Activated CD8-positive, alpha-beta memory T cell treated with anti-CD3 and anti-CD28 coated beads, Interleukin-2, amount 10 ng/mL, durations not matched to agents 7 days and 5 days (primary cell): Measurements from ENCODE around the gene GNL3. TPM values are rescaled to one million over a fixed set of nuclear protein-coding genes. Genes with fewer than 3 reads are reported as not detected.

Source experiments
- ATAC-seq: fragments of 150-1000 bp; cut with Tn5 transposase; one replicate; pipeline ENCODE4 v1.10.0; 2021; ENCODE audit warnings: moderate library complexity
- CTCF ChIA-PET: fragments of 350-600 bp; sonication (Branson Sonifier 250); formaldehyde crosslinking; loops from one replicate; lab custom pipeline; 2021; ENCODE audit warnings: antibody characterized with exemption; lab: Charles Lee
- DNase-seq: peaks from one replicate; pipeline ENCODE4 v3.0.0-alpha.2; 2020
- H3K27ac Mint-ChIP-seq: one replicate; pipeline ENCODE4 v1.8.0; 2021; ENCODE audit warnings: mild to moderate bottlenecking, mixed read lengths
- H3K27me3 Mint-ChIP-seq: one replicate; pipeline ENCODE4 v1.8.0; 2021; ENCODE audit warnings: mixed read lengths
- H3K36me3 Mint-ChIP-seq: one replicate; pipeline ENCODE4 v1.8.0; 2021; ENCODE audit warnings: mild to moderate bottlenecking, mixed read lengths
- H3K4me1 Mint-ChIP-seq: one replicate; pipeline ENCODE4 v1.8.0; 2021; ENCODE audit warnings: mixed read lengths
- H3K4me3 Mint-ChIP-seq: one replicate; pipeline ENCODE4 v1.8.0; 2021; ENCODE audit warnings: mild to moderate bottlenecking, moderate library complexity, mixed read lengths
- H3K9me3 Mint-ChIP-seq: one replicate; pipeline ENCODE4 v1.8.0; 2022; ENCODE audit warnings: low read depth, mixed read lengths
- total RNA-seq, 2 experiments: library from RNA; stranded (reverse); gene quantifications; one replicate each; pipeline ENCODE4 v1.2.3, GENCODE V29; 2021

GNL3 gene
- total RNA-seq, 2 experiments from 2014 or later: 86.8 to 116 TPM

- no peaks in the 10 kb centered on the region for H3K9me3 Mint-ChIP-seq
- H3K27ac Mint-ChIP-seq: no peak overlapping the region
- H3K4me1 Mint-ChIP-seq: peaks cover 26% of the 10 kb centered on the region
- no peak for DNase-seq
- peaks cover 54% of the 10 kb centered on the region for H3K36me3 Mint-ChIP-seq
- ATAC-seq: no peak
- CTCF ChIA-PET: interaction anchor here (4.2 kb wide), 1 partner anchor 10 kb away, joined by 18 read pairs; the partner anchor contains the start of genes GLT8D1 and SPCS1
- no peaks in the 10 kb centered on the region for H3K27me3 Mint-ChIP-seq
- H3K4me3 Mint-ChIP-seq: no peak overlapping the region
Measured at GRCh38 chr3:52694528-52695189, 8.8 kb downstream of the GNL3 start.

GRCh38 chr3:52695798-52696671 lies 10.2 kb downstream of the GNL3 start:
- ATAC-seq (no peak), DNase-seq (no peak)
- Mint-ChIP-seq H3K27me3 (no peaks in the 10 kb centered on the region), H3K4me3 (no peak overlapping the region), H3K9me3 (no peaks in the 10 kb centered on the region), H3K27ac (no peak overlapping the region), H3K36me3 (peaks cover 46% of the 10 kb centered on the region), H3K4me1 (peaks cover 18% of the 10 kb centered on the region)
- CTCF ChIA-PET: interaction anchor here (1.1 to 4.2 kb wide), 2 partner anchors 9 kb away, joined by 4 to 18 read pairs; partner anchors contain the start of genes GLT8D1 and SPCS1

- no peaks in the 10 kb centered on the region for H3K9me3 Mint-ChIP-seq
- peak overlapping the region; percentile 52 for H3K27ac Mint-ChIP-seq
- ATAC-seq: no peak
- no peak overlapping the region for H3K4me3 Mint-ChIP-seq
- DNase-seq: no peak
- H3K4me1 Mint-ChIP-seq: peaks cover 17% of the 10 kb centered on the region
- no peaks in the 10 kb centered on the region for H3K27me3 Mint-ChIP-seq
- CTCF ChIA-PET: interaction anchor here (1.1 kb wide), 1 partner anchor 9 kb away, joined by 4 read pairs; no protein-coding TSS in a partner anchor
- H3K36me3 Mint-ChIP-seq: peaks cover 40% of the 10 kb centered on the region
Measured at GRCh38 chr3:52696830-52697631, 11.2 kb downstream of the GNL3 start.

GRCh38 chr3:52697632-52697965 lies 11.8 kb downstream of the GNL3 start:
- DNase-seq (no peak), ATAC-seq (no peak)
- CTCF ChIA-PET: no interaction called here
- Mint-ChIP-seq H3K27me3 (no peaks in the 10 kb centered on the region), H3K27ac (peak overlapping the region; percentile 2), H3K36me3 (peaks cover 39% of the 10 kb centered on the region), H3K9me3 (no peaks in the 10 kb centered on the region), H3K4me3 (no peak overlapping the region), H3K4me1 (peaks cover 18% of the 10 kb centered on the region)

GRCh38 chr3:52703341-52703740 lies 17.5 kb downstream of the GNL3 start:
- Mint-ChIP-seq H3K4me1 (peaks cover 37% of the 10 kb centered on the region), H3K4me3 (no peak overlapping the region), H3K27me3 (no peaks in the 10 kb centered on the region), H3K9me3 (no peaks in the 10 kb centered on the region), H3K27ac (no peak overlapping the region), H3K36me3 (peaks cover 13% of the 10 kb centered on the region)
- ATAC-seq: no peak
- CTCF ChIA-PET: interaction anchor here (1.4 to 3.4 kb wide), 2 partner anchors 9 to 16 kb away, joined by 4 to 18 read pairs; no protein-coding TSS in a partner anchor
- no peak for DNase-seq

GRCh38 chr3:52704611-52705437 lies 19.0 kb downstream of the GNL3 start:
- Mint-ChIP-seq H3K9me3 (no peaks in the 10 kb centered on the region), H3K4me1 (peaks cover 41% of the 10 kb centered on the region), H3K27me3 (no peaks in the 10 kb centered on the region), H3K36me3 (peaks cover 17% of the 10 kb centered on the region), H3K27ac (peak overlapping the region; percentile 91), H3K4me3 (peak overlapping the region; percentile 95)
- CTCF ChIA-PET: interaction anchor here (1.0 to 3.4 kb wide), 5 partner anchors 11 to 430 kb away, joined by 3 to 18 read pairs (median 4); no protein-coding TSS in a partner anchor
- ATAC-seq (peak; percentile 0), DNase-seq (no peak)

- CTCF ChIA-PET: interaction anchor here (1.0 to 3.4 kb wide), 4 partner anchors 11 to 429 kb away, joined by 3 to 18 read pairs (median 4); no protein-coding TSS in a partner anchor
- Mint-ChIP-seq H3K4me1 (peaks cover 41% of the 10 kb centered on the region), H3K27me3 (no peaks in the 10 kb centered on the region), H3K36me3 (peaks cover 19% of the 10 kb centered on the region), H3K27ac (peak overlapping the region; percentile 91), H3K9me3 (no peaks in the 10 kb centered on the region), H3K4me3 (peak overlapping the region; percentile 95)
- ATAC-seq (no peak), DNase-seq (no peak)
Measured at GRCh38 chr3:52705438-52705687, 19.5 kb downstream of the GNL3 start.

- Mint-ChIP-seq H3K4me1 (peaks cover 41% of the 10 kb centered on the region), H3K9me3 (no peaks in the 10 kb centered on the region), H3K27ac (peak within 1 kb of the TSS; percentile 91), H3K36me3 (peaks cover 18% of the 10 kb centered on the region), H3K4me3 (peak within 1 kb of the TSS; percentile 95), H3K27me3 (no peaks in the 10 kb centered on the region)
- DNase-seq: peak; percentile 89
- CTCF ChIA-PET: interaction anchor here (1.1 to 3.4 kb wide), 3 partner anchors 12 to 36 kb away, joined by 3 to 18 read pairs (median 5); no protein-coding TSS in a partner anchor
- peak; percentile 94 for ATAC-seq
Measured at GRCh38 chr3:52705688-52706686, 20.2 kb downstream of the GNL3 start, which contains the start of the genes GLT8D1 and SPCS1. TSS of gene GLT8D1 (minus strand) at chr3:52705791. CDS start at chr3:52700460, 5,331 bp downstream. TSS of gene SPCS1 (plus strand) at chr3:52706106. CDS start at chr3:52706247, 141 bp downstream.

GRCh38 chr3:52707585-52707984 lies 21.8 kb downstream of the GNL3 start:
- Mint-ChIP-seq H3K36me3 (peaks cover 17% of the 10 kb centered on the region), H3K4me3 (peak overlapping the region; percentile 95), H3K4me1 (peaks cover 34% of the 10 kb centered on the region), H3K27ac (peak overlapping the region; percentile 67), H3K9me3 (no peaks in the 10 kb centered on the region), H3K27me3 (no peaks in the 10 kb centered on the region)
- ATAC-seq (no peak), DNase-seq (no peak)
- CTCF ChIA-PET: interaction anchor here (2.1 kb wide), 1 partner anchor 13 kb away, joined by 9 read pairs; no protein-coding TSS in a partner anchor

GRCh38 chr3:52710512-52710911 lies 24.7 kb downstream of the GNL3 start:
- no peak overlapping the region for H3K27ac Mint-ChIP-seq
- ATAC-seq: no peak
- no peaks in the 10 kb centered on the region for H3K27me3 Mint-ChIP-seq
- CTCF ChIA-PET: no interaction called here
- no peaks in the 10 kb centered on the region for H3K9me3 Mint-ChIP-seq
- H3K4me3 Mint-ChIP-seq: no peak overlapping the region
- peaks cover 20% of the 10 kb centered on the region for H3K4me1 Mint-ChIP-seq
- H3K36me3 Mint-ChIP-seq: peaks cover 12% of the 10 kb centered on the region
- no peak for DNase-seq
